ENCODE data around the gene HCFC1.

DNA sequence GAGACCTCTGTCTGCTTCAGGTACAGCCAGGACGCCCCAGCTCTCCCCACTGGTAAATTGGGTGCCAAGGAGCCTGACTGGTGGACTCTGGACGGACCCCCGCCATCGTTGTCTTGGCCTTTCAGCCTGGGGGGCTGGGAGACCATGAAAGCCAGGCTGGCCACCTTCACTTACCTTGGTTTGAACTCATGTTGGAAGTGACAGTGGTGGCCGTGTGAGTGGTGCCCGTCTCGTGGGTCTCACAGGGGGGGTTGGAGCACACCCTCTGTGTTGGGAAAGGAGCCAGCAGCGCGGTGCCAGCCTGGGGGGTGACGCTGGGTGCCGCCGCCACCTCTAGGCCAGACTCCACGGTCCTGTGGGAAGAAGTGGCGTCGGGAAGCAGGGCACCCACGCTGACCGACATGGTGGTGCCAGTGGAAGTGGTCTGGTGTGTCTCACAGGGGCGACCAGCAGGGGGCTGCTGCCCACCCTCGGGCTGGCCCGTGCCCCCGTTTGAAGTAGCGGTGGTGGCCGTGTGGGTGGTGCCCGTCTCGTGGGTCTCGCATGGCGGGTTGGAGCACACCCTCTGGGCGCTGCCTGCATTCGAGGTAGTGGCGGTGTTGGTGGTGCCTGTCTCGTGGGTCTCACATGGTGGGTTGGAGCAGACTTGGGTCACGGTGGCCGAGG lies 17.6 kb downstream of the HCFC1 start:
- no peak for TF ChIP-seq BHLHE40 (IDR thresholded peaks at IDR 0.05; ENCODE audit: borderline replicate concordance)
- no peak for TF ChIP-seq SUZ12 (IDR thresholded peaks at IDR 0.05)
- TF ChIP-seq ELF4 (IDR thresholded peaks at IDR 0.05): no peak
- TF ChIP-seq FOXM1 (IDR thresholded peaks at IDR 0.05; ENCODE audit: borderline replicate concordance): no peak
- no peak for TF ChIP-seq TARDBP (IDR thresholded peaks at IDR 0.05)
- no peak for TF ChIP-seq HDGF (IDR thresholded peaks at IDR 0.05; ENCODE audit: borderline replicate concordance)
- TF ChIP-seq ZNF384 (IDR thresholded peaks at IDR 0.05): no peak
